GM19035 (cell line): ENCODE data around the gene TXNDC2.
"Not testable (repeated sequence)": the region's sequence is repeated elsewhere in the genome, so short reads cannot be mapped to it uniquely, and the experiment has no call there.

Experiments used
- ATAC-seq: cut with Tn5 transposase; IDR thresholded peaks from one replicate; pipeline ENCODE4 v1.9.1; 2021; ENCODE audit not compliant: unreplicated experiment

The TXNDC2 gene

DNA sequence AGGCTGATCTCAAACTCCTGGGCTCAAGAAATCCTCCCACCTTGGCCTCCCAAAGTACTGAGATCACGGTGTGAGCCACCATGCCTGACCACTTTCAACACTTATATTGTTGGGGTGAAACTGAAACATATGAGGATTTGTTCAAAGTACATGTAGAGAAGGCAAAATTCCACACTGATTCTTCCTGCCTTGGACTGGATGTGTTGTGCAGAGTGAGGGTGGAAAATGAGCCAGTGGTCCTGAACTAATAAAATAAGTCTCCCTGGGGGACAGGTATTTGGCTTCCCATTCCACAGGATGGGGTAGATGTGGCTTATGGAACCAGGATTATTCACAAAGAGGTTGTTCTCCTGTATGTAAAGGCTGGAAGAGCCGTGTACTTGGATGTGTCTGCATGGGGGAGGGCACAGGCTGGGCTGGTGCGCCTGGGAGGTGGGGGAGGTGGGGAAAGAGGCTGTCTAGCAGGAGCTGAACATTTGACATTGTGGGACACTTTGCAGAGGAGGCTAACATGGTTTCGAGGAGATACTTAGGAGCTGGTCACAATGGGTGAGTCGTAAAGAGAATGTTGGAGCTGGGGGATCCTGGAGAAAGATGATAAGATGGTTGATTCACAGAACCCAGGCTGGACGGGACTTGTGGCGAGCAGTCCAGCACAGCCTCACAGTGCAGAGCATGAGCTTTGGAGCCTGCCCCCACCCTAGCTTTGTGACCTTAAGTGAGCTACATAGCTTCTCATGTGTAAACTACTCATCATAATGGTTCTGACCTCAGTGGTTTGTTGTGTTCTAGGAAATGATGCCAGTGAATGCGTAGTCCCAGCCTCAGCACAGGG is at the start of gene TXNDC2:
TXNDC2 (plus strand) TSS at position 804 of the 835 bp plus-strand sequence. CDS start 708 bp downstream, outside the sequence.
- ATAC-seq: no peak

DNA sequence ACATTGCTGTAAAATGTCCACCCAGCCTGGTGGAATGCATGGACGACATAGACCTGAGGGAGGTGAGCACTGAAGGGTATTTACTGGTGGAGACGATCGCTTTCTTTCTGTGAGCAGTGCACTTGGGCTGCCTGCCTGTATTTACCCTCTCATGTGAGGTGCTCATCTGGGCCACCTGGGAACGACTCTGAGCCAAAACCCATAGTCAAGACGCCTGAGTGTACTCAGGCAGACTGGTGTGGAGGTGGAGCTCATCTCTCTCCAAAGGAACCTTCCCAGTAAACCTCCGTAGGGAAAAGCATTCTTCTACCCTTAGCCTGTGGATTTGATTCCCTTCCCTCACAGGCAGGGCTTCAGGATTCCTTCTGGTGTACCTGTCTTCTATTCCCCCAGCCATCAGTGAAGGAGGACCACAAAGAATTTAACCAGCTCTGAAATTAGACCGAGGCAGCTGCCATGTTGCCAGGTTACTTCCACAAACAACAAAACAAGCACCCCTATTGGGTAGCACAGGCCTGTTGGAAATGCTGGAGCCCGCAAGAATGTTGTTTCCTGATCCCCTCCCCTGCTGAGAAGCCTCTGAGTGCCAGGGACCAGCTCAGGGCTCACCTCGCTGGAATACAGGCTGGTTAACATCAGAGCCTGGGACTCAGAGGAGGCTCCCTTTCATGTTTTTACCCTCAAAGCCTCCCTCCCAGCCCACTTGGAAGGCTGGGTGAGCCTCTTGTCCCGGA is 47.5 kb upstream of the TXNDC2 start:
- ATAC-seq: no peak

DNA sequence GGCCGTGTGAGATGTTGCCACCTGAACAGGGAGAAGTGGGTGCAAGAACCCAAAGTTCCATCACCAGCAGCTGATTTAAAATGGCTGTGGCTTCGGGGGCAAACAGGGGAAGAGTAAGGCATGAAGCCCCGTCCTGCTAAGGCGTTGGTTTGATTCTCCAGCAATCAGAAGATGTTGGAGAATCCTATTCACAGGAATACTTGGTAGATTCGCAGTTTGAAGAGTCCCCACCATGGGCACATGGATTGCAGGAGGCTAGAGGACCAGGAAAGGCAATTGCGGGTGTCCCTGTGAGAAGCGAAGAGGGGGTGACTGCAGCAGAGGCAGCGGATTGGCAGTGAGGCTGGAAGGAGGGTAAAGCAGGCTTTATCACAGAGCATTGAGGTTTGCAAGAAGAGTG is 46.6 kb upstream of the TXNDC2 start:
- ATAC-seq: no peak

DNA sequence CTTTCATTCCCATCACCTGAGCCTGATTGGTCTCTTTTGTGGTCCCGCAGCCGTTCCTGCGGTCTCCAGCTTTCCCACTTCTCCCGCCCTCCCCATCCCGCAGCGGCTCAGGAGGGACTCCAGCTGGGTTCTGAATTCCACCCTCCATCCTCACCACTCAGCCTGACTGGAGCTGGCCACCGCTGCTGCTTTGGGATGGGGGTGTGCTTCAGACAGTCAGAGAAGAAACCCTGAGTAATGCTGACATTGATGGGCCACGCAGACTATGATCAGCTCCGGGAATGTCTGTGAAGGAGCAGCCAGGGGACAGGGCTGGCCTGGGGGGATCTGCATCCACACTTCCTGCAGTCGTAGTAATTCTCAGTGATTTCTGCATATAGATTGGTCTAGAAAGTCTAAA is 45.9 kb upstream of the TXNDC2 start:
- no peak for ATAC-seq

DNA sequence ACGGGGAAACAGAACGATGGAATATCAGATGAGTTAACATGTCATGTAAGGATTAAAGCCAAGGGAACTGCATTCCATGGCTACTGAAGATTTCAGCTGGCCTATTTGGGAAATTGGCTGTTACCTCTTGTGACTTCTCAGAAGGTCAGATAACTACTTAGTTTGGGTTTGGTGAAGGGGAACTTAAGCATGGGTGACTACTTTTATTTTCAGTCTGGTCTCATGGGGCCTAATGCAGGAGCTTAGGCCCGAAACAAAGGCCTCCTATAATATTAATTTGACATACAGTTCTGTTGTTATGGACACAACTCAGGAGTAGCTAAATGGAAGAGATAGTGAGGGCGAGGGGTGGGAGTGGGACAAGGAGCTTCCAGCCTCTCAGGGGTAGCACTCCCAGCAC is 44.0 kb upstream of the TXNDC2 start:
- no peak for ATAC-seq

DNA sequence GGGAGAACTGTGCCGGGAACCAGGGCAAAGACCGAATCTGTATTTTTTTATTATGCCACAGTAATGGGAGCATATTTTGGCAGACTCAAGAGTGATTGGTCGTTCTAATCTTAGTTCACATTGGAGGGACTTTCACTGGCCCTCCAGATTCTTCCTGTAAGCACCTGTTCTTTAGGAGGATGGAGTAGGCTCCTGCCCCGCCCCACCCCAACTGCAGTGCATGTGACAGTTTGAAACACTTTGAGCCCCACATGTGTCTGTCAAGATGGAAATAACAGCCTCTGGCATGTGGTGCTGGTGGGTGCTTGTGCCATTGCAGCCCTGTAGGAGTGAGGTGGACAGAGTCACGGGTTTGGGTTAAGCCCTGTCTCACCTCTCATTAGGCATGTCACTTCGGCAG is 43.3 kb upstream of the TXNDC2 start:
- no peak for ATAC-seq

DNA sequence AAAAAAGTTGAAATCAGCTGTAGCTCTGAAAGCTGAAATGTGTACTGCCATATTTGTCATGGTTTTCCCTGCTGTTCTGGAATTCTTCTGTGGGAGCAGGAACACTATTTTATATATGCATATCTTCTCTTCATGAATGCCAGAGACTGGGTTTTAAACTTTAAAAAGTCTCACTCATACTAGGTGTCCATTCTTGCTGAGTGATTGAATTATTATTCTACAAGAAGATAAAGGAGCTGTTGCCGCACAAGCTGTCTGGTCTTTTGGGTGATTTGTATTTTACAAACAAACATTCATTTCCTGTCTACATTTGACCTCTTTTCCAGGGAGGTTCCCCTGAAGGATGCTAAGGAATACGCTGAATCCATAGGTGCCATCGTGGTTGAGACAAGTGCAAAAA is 40.5 kb upstream of the TXNDC2 start:
- no peak for ATAC-seq

DNA sequence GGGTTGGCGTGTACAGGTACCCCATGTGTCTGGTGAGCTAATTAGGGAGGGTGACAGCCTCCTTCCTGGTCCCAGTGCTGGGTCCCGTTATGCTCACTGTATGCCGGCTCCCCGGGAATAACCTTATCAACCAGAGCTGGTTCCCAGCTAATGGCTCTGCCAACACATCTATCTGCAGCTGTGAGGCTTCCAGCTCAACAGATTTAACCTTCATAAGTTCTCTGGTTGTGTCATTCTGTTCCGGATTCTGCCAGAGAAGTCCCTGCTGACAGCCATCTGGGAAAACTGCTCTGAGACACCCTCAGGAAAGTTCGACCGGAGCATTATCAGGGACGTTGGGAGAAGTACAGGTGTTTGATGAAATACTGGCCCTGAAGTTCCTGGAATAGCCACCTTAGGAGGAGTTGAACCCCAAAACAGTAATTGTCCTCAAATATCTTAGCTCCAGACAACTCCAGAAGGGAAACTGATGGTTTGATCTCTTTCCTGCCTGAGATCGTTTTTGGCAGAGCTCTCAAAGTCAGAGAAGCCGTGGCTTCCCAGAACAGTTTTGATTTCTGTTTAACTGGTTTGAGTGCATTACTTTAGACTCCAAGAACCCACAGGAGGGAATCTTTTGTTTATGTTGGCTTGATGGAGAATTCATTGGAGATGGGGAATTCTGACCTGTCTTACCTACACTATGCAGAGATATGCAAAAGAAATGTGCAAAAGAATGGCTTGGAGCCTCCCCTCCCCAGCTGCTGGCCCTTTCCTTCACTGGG is 39.4 kb upstream of the TXNDC2 start:
- ATAC-seq: no peak

DNA sequence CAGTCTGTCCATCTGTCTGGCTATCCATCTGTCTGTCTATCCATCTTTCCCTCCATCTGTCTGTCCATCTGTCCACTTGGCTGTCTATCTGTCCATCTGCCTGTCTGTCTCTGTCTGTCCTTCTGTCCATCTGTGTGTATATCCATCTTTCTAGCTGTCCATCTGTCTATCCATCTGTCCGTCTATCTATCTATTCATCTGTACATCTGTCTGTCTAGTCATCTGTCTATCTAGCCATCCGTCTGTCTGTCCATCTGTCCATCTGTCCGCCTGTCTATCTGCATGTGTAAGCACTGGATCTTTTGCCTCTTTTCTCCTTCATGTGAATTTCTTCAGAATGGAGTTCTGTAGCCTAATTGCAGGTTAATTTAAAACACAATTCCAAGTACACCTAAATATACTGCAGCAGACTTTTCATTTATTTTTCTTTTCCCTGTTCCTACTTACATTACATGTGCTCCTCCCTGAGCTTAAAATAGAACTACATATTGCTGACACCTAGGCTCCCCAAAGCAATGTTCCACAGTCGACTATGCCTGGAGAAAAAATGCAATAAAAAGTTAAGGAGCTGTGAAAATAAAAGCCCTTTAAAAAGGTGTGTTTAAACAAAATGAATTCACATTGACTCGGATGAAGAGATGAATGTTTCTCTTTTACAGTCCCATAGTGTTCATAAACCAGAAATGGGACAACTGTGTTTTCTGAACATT is 37.4 kb upstream of the TXNDC2 start:
- no peak for ATAC-seq

DNA sequence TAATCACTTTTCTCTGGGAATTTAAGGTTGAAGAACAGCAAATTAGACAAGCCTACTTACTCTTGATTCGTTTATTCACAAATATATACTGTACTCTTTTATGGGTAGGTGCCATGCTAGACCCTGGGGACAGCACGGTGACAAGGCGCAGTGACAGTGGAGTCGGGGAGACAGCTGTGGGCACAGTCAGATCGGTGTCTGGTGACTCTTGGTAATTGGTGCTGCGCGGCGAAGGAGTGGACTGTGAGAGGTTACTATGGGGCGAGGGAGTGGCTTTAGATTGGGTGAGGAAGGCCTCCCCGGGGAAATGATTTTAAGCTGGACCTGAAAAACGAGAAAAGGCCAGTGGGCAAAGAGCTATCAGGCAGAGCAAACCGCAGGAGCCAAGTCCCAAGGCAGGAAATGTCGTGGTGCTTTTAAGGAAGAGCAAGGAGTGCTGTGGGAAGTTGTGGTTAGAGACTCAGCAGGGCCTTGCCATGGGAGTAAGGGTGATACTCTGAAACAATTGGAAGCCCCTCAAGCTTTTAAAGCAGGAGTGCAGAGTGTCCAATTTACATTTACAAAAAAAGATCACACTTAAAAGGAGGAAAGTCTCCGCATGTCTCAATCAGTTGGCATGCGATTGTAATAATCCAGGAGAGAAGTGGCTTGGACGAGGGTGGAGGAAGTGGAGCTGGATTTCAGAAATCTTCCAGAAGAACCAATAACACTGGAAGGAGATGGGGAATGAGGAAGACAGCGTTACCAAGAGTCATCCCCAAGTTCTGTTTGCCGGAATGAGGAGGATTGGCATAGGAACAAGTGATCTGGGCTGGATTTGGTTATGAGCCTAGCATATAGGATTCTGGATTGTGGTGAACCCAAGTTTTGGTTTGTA is 36.1 kb upstream of the TXNDC2 start:
- ATAC-seq: no peak

DNA sequence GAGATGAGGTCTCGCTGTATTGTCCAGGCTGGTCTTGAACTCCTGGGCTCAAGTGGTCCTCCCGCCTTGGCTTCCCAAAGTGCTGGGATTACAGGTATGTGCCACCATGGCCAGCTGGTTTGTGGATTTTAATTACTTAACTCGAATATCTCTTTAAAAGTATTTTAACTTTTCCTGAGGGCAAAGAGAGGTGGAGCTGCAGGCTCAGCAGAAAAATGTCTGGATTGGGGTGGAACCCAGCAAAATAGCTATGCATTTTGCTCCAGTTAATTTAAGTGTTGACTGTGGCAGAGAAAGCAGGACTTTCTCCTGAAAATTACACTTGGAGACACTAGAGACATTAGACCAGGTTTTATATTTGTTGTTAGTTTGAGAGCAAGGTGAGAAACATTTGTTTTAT is 35.5 kb upstream of the TXNDC2 start:
- ATAC-seq: no peak

DNA sequence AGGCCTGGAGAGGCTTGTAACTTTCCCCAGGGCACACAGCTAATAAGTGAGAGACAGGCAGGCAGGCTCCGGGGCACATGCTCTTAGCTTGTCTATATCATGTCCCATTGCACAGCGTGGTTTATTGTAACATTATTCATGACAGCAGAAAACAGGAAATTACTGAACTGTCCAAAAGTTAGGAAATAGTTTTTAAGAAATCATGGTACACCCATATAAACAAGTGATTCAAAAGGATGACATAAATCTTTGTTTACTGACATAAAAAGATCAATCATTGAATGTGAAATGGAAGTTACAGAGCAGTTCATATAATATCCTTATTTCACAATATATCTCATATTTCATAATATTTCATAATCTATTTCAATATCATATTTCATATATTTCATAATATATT is 34.3 kb upstream of the TXNDC2 start:
- ATAC-seq: no peak

DNA sequence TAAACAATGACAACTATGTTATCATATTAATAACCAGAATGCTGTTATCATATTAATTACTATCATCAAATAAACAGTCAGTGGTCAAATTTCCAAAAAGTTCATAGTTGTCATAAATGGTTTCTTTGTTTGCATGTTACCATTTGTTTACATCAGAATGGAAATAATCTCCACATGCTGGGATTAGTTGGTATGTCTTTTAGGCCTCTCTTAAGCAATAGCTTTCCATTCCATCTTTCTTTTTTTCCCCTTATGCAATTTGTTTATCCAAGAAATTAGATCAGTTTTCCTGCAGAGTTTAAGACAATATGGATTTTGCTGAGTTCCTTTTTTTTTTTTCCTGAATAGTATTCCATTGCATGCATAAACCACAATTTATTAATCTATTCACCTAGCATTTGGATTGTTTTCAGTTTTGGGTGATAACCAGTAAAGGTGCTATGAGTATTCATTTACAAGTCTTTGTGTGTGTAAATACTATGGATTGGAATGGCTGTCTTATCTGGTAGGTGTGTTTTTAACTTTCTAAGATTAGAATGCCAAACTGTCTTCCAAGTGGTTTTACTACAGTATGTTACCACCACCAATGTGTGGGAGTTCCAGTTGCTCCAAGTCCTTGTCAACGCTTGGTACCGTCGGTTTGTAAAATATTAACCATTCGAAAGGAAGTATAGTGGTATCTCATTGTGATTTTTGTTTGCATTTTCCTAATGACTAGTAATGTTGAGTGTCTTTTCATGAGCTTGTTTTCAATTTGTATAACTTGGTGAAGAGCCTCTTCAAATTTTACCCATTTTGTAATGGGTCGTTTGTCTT is 33.3 kb upstream of the TXNDC2 start:
- ATAC-seq: no peak

DNA sequence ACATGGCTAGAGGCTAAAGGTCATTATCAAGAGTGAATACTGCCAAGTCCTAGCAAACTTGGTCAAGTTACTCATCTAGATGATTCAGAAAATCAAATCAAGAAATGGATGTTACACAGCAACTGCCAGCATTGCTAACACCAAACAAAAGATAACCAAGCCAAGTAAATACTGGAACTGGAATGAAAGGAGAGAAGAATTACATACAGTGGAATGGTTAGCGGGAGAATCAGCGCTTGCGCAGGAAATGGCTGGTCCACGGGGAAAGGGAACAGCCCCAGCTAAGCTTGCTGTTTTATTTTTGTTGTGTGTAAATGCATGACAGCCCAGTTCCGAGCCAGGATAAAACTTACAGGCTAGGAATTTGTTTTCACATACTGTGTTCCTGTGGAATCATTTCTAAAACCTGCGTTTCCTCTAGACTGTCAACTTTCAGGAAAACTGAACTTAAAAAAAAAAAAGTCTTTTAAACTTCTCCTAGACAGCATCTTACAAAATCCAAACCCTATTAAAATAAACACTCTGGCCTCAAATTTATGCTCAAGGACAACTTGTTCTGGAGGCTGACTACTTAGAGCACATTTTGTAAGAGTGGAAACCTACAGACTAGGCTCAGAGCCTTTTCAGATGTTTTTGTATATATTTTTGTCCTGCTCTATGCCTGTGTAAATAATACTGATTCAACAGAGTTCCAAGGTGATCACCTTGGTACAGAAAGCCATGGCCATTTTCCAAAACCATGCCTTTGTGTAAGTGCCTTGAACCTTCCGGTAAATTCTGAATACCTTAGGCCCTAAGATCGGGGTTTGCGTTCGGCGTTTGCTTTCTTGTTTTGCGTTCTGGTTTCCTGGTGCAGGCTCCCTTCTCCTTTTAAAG is 30.7 kb upstream of the TXNDC2 start:
- no peak for ATAC-seq

DNA sequence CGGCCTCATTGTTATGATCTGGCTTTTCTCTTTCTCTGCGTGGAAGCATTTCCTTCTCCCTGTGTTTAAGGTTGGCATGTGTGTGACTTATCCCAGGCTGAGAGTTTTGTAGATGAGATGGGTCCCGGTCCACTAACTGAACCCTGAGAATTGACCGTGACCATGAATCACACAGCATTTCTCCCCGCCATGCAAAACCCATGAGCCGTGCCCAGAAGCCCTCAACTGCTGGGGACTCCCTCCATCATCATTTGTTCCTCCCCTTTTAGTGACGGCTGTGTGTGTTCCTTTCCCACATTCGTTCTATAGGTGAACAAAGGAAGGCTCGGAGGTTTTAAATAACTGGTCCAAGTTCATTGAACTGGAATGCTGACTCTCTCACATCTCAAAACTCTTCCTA is 30.1 kb upstream of the TXNDC2 start:
- no peak for ATAC-seq

DNA sequence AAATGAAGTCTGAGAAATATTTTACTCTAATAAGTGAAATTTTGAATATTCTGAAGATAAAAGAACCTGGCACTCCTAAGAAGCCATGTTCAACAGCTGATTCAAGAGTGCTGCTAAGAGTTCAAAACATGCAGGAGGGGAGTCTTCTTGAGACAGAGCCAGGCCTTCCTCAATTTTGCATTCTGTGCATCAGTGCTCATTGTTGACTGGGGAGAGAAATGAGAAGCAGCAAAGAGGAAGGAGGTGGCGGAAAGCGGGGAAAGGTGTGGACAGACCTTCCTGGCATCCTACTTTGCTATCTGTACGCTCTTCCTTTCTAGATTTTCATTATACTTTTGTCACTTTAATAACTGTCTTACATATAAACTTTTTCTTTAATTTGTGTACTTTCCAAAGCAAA is 29.7 kb upstream of the TXNDC2 start:
- no peak for ATAC-seq

DNA sequence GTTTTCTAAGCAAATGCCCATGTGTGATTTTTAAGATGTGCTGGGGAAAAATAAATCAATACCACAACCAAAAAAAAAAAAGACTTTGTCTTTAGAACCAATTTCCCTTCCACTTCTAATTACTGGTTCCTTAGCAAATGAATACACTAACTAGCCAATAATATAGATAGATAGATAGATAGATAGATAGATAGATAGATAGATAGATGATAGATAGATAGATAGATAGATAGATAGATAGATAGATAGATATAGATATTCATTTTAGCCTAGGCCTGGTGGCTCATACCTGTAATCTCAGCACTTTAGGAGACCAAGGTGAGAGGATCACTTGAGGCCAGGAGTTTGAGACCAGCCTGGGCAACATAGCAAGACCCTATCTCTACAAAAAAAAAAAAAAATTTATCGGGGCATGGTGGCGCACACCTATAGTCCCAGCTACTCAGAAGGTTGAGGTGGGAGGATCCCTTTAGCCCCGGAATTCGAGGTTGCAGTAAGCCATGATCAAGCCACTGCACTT is 28.2 kb upstream of the TXNDC2 start:
- ATAC-seq: not testable (repeated sequence)

DNA sequence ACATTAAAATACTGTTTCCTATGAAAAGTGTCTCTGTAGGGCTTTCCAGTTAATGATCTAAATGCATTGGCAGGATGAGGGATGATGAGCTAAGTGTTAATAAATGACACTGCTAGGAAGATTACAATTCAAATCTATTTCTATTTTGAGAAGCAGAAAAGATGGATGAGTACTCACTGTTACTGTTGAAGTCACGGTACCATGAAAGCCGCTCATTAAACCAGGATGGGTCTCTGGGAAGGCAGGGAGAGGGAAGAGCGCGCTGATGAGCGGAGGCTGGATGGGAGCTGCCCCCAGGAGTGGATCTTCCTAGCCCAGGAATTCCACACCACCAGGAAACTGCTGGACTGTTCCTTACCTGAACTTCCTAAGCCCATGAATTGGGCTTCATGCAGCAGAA is 27.1 kb upstream of the TXNDC2 start:
- no peak for ATAC-seq
